COLO668 (cell line): ENCODE results near the gene B3GALT5.

Experiments used
- DNase-seq: peaks from one replicate; lab custom pipeline; 2025; ENCODE audit not compliant: unreplicated experiment; lab: John Stamatoyannopoulos, UW

The B3GALT5 gene

DNA sequence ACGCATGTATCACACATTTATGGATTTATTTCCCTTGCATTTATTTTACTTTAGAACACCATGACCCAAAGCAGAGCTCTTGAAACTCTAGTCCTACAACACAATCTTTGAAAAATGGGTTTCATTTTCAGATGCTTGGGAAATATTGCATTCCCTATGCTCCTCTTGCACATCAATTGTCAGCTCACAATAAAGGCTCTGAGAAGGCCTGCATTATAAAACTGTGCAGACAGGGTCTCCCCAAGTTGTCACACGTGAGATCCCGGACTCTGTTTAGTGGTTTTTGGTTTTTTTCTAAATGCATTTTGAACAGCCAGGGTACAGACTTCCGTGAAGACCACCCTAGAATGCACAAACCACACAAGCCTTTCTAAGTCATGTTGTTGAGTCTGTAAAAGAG is 9.9 kb upstream of the B3GALT5 start:
- DNase-seq, result no peak

DNA sequence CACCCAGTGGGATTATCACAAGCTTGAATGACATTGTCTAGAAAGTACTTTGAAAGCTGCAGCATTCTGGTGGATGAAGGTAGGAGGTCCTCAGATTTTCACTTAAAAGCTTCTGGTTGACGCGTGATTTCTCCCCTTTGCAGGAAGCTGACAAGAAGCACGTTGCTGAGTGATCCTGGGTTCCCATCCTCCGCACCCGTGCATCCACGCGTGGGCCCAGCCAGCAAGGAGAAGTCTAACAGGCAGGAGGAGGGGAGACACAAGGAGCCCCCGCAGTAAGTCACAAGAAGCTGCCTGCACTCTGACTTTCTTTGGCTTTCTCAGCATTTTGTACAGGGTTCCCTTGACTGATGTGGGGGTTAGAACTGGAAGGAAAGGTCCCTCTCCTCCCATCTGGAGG is 7.8 kb upstream of the B3GALT5 start:
- no peak for DNase-seq

DNA sequence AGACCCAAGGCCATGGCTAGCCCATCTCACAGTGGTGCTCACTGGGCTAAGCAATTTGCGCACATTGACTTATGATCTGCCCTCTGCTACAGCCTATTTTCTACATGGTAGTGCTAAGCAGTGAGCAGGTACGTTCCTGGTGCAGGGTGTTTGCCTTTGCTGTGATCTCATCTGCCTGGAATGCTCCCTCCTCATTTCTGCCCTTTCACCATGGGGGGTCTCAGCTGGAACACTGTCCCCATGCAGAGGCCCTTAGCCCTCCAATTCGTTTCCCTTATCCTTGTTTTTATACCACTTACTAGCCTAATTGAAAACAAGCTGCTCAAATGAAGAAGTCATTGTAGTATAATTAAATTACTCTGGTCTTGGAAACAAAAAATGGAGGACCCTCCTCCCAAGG is 2.0 kb upstream of the B3GALT5 start:
- DNase-seq, result peak; percentile 72

DNA sequence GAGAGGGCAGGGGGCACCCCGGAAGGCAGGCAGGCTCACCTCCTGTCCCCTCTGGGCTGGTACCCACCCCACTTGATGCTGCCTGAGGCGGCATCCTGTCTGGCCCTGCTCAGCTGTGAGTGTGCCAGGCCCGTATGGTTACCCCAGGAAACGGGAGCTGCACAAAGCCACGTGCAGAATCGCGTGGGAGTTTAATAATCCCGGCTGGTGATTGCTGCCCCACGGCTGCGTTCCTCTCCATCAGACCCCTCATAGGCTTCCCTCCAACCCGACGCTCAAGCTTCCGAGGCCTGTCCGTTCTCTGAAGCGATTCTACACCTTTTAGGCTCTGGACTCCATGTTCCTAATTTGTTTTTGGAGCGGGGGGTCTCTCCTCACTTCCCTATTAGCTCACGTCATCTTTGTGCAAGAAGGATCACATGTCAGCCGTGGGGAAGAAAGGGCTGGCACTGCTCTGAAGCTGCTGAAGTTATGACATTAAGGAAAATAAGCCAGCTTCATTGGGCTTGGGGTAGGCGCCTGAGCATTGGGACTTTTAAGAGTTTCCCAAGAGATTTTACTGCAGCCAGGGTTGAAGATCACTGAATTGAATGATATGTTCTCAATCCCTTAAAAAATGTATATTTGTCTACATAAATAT is 1.1 kb upstream of the B3GALT5 start:
- DNase-seq, result peak; percentile 74

DNA sequence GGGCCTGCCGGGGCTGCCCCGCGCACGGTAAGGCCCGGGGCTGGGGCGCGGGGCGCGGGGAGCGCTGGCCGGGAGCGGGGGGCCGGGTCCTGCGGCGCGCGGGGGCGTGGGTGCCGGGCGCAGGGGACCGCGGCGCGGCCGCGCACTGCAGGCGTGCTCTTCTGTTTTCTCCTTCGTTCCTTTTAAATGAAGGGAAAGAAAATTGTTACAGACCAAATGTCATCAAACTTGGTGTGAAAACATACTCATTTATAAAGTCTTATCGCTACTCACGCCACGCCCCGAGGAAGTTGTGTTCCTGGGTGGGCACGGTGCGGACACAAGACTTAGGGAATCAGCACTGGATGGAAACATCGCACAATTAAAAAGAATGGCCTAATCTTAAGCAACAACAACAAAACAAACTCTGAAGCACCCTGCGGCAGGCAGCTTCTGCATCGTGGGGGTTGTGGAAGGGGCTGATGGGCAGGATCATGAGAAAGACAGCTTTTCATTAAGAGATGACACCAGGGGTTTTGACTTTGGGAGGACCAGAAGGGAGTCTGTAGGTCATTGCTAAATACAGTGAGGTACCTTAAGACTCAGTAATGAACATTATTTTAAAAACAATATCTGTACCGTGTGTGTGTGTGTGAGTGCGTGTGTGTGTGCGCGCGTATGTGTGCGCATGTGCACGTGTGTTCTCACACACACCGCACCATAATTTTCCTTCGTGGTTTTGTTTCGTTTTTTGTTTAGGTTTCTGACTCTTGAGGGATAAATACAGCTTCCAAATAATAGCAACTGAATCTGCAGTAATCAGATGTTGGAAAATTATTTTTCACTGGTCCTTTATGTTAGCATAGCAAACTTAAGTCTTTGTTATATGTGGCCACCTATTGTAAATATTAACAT is 548 bp downstream of the B3GALT5 start:
- DNase-seq, result peak; percentile 62

DNA sequence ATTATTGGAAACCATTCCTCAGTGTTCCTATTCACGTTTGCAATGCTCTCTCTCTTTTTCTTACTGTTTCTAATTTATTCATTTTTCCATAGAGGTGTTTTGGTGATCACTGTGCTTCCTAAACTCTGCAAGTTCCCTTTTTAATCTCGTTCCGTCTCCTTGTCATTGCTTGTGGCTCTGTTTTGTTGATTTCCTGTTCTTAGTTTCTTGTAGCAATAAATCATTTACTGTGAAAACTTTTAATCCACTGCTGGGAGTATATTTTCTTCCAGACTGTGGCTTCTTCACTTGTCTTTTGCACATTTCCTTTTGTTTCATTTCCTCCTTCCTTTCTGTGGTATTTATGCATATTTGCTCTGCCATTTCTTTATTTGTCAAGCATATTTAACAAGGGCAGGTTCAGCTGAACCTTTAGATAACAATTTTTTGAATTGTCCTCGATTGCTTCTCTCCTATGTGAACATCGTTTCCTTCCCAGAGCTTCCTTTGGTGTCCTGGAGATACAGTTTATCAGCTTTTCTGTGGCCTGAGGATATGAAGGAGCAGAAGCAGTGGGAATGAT is 3.6 kb downstream of the B3GALT5 start:
- no peak for DNase-seq

DNA sequence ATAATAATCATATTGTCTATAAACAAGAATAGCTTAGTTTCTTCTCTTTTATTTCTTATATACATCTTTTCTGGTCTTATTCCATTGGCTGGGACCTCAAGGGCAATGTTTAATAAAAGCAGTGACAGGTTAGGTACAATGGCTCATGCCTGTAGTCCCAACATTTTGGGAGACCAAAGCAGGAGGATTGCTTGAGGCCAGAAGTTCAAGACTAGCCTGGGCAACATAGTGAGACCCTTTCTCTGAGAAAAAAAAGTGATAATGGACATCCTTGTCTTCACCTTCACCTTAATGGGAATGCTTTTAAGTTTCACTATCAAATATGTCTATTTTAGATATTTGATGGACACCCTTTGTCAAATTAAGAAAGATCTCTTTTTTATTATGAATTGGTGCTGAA is 8.1 kb downstream of the B3GALT5 start:
- DNase-seq, result no peak

DNA sequence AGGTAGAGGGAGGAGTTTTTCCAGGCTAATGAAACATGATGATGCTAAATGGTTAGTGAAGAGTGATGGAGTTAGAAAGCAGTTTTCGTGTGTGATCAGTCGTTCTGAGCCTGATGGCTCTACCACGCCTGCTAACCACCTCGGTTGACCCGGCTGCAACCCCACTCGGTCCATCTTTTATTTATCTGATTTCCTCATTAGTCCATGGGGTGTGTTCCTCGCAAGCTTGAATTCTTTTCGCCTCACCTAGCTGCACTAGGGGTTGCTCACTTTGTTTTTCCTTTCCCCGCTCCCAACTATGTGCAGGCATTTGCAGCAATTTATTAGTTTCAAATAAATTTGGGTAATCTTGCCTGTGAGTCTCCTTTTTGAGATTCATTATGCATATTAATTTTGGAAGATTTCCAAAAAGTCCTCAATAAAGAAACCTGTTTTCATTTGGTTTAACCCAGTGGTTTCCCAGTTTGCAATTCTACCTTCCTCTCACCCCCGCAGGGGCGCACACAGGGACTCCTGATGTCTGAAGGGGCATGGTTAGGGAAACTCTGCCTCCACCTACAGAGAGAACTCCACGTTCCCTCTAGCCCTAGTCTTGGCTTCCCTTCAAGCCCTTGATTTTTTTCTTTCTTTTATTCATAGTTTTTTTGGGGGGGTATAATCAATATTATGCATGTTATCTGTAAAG is 12.6 kb downstream of the B3GALT5 start:
- no peak for DNase-seq

DNA sequence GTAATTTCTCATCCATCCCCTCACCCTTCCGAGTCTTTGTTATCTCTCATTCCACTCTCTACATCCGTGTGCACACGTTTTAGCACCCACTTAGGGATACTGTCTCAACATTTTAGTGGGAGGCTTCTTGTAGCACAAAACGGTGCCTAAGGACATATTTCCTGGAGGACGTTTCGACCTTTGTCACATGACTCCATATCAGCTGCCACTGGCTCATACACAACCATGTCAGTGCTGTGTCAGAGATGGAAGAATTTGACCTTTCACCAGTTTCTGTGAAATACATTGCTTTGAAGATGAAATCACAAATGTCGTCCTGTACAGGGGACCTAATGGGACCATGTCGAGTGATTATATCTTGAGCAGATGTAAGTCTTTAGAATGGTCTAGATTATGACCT is 15.6 kb downstream of the B3GALT5 start:
- no peak for DNase-seq

DNA sequence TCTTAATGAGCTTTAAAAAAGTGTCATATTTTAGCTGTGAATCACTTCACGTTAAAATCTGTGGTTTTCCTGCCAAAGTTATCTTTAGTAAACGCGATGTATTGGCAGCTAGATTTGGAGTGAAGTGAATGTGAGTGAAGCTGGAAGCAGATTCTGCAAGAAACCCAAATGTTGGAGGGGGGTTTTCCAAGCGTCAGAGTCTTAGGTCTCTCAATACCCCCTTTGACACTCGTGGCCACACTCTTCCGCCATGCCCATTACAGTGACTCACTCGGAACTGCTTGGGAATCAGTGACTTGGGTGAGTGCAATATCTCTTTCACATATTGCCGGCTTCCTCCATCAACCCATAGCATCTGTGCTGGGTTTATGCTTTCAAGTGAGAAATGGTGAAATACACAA is 17.5 kb downstream of the B3GALT5 start:
- no peak for DNase-seq

DNA sequence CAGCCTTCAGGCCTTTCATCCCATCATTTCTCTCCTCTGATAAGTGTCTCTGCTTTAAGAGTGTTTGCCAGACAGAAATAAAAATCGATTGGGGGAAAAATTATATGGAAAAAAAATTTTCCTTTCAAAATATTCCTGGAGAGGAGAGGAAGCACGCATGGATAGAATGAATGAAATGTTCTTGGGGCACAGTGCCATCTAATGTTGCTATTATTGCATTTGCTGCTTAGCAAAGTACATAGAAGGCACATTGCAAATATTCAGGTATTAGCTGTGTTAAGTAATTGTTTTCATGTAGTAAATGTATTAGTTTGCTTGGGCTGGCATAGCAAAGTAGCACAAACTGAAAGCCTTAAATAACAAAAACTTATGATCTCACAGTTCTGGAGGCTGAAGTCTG is 18.1 kb downstream of the B3GALT5 start:
- no peak for DNase-seq

DNA sequence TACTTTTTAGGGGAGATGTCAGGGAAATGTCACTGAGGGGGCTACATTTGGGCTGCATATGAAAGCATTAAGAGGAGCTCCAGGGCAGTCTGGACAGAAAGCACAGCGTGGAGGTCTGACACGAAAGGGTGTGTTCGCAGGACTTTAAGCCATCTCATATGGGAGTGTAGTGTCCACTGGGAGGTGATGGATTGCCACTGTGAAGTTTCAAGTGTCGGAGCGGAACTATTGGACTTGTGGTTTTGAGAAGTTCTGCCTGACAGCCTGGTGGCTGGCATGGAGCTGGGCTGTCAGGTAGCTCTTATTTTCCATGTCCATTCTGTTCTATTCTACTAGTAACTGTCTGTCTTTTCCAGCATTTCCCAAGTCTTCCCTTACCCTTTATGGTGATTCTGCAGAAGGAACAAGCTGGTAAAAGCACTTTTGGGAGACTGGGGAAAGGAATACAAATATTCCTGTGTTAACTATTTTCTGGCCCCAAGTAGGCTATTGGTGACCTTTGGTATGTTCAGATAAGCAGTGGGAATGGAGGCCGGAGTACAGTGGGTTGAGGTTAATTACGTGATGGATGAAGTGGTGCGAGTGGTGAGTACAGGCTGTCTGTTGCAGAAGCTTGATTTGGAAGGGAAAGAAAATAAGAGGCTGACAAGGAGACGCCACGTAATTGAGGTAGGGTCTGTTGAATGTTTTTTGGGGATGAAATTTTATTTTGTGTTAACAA is 19.3 kb downstream of the B3GALT5 start:
- no peak for DNase-seq

DNA sequence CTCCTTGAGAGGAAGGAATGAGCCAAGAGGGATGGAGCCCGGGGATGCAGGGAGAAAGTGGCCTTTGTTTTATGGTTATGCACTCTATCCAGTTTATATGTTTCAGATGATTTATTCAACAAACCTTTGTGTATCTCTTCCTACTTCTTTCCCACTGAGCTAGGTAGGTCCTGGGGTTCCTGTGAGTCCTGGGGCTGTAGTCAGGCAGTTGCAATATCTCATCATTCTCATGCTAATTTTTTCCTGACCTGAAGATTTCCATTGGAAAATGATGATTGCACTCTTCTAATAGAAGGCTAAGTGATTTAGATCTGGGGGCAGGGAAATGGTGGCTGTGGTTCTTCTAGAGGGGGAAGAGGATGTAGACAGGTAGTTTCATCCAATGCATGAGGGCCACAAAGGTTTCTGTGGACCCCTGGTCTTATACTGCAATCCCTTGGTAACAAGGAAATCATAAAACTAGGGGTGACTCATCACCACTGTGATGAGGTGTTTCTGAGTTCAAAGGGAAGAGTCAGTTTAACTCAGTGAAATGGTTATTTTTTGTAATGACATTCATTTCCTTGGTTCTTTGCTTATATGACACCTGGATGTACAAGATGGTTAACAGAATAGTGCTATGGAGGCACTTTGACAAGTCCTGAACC is 20.2 kb downstream of the B3GALT5 start:
- DNase-seq, result no peak

DNA sequence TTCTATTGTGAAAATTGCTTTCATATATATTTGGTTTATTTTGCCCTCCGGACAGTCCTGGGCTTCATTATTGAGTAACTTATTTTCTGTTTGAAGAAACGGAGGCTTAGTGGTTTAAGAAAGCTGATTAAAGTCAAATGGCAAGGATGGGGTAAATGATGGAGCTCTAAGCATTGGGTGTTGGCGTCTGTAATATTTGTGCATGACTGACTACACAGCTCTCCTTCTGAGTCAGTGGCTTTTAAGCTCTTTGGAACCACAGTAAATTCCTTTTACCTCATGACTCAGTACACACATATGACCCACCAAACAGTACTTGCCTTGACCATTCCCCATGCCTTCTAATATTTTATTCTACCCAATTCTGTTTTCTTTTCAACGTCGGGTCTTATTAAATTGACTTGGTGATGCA is 21.0 kb downstream of the B3GALT5 start:
- no peak for DNase-seq

DNA sequence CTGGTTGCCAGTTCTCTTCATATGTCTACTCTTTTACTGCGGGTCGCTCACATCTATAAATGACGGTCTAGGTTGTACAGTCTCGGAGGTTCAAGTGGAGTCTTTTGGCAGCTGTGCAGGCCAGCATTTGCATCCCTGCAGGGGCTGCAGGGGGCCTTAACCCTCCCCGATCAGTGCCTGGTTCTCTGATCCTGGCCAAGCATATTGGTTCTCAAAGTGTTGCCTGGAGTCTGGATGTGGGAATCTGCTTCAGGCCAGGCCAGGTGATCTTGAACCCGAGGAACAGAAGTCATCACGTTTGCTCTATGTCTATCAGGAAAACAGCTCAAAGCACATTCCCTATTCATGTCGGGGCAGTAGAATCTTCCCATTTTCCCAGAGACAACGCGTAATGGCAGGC is 21.8 kb downstream of the B3GALT5 start:
- no peak for DNase-seq

DNA sequence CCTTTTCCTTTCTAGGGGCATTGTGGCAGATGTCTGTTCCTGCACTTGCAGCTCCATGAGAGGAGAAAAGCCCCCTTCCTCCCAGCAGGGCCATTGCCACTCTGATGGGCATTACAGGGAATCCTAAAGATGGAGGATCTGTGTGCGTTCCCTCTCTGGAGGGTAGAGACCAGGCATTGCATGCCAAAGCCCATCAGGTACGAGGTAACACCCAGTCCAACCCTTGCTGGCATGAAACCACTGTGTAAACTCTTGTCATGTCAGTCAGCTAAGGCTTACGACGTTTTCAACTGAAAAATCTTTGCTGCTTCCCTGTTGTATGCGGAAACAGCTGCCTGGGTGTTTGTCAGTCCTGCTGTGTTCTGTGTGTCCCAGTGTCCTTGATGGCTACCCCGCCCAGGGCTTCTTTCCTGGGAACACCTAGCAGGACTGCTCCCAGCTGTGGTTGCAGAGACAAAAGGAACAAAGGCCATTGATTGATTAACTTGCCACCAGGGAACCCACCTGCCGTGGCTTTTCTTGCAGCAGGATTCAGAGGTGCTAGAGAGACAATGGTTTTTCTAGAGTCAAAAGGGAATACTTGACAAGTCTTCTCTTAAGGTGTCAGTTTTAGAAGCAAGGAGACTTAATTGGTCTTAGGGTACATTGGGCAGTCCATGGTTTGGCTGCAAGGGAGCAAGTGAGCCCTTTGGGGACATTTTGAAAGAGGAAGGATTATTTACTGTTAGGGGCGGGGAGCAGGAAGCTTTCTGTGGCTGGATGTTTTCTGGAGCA is 24.6 kb downstream of the B3GALT5 start:
- peak; percentile 95 for DNase-seq

DNA sequence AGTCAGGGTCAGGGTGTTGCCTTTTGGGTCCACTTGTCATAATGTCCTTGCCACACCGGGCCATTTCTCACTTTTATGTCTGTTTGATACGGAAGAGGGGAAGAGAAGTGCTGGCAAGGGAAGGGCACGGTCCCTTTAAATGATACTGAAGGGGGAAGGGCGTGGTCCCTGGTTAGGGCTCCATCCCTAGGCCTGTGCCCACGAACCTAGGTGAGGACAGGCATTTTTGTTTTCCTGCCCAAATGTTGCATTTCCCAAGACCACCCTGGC is 25.2 kb downstream of the B3GALT5 start:
- peak; percentile 71 for DNase-seq

DNA sequence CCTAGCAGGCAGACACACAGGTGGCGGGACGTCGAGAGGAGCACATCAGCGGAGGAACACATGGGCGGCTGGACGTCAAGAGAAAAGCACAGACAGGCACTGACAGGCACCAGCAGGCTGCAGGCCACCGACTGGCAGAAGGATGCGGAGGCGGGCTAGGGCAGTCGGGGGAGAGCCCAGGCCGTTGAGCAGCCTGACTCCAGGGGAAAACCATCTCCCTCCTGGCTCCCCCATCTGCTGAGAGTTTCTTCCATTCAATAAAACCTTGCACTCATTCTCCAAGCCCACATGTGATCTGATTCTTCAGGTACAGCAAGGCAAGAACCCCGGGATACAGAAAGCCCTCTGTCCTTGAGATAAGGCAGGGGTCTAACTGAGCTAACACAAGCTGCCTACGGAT is 25.5 kb downstream of the B3GALT5 start:
- peak; percentile 66 for DNase-seq

DNA sequence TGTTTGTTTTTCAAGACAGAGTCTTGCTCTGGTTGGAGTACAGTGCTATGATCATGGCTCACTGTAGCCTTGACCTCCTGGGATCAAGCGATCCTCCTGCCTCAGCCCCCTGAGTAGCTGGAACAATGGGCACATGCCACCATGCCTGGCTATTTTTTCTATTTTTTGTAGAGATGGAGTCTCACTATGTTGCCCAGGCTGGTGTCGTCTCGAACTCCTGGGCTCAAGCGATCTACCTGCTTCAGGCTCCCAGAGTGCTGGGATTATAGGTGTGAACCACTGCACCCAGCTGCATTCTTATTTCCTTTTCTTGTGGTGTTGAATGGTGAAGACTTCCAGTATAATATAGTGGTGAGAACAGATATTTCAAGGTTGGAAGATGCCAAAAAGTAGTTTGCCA is 28.0 kb downstream of the B3GALT5 start:
- no peak for DNase-seq

DNA sequence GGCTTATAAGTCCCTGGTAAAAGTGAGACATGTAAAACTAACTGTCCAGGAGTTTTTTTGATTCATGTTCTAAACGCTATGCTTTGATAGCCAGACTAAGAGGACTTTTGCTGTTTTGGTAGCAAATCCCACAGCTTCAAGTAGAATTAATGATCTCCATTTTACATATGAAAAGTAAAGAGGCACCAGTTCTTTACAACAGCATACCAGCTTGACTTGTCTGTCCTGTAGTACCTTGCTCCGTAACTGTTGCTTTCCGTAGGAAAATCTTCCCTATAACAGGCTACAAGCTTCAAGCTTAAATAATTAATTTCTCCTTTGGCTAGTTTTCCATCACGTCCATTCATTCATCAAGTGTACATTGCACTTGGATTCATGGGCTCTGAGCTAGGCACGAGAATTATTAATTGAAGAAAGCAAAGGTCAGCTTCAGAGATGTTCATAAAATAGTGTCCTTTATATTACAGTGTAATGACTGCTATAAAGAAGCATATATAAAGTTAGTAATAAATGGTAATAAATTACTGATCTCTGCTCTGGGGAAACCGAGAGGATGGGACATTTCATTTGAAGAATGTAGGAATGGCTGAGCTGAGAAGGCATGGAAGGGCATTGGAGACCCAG is 29.2 kb downstream of the B3GALT5 start:
- DNase-seq, result no peak
